Skeletal muscle tissue (tissue), 5 donors: ENCODE measurements around the gene CYP4F8. TPM values are rescaled to one million over a fixed set of nuclear protein-coding genes. Genes with fewer than 3 reads are reported as not detected.
"Not testable (repeated sequence)": the region's sequence is repeated elsewhere in the genome, so short reads cannot be mapped to it uniquely, and the experiment has no call there.

Source experiments
- H3K27ac ChIP-seq: one replicate; pipeline ENCODE4 v1.7.0; 2013; ENCODE audit warnings: mild to moderate bottlenecking, low read depth, low read length, inconsistent platforms
- H3K27me3 ChIP-seq, 3 donors: one replicate each; pipeline ENCODE4 v1.7.0; 2013; ENCODE audit warnings: low read length in 3 of 3; ENCODE audit not compliant: control insufficient read depth in 3 of 3, insufficient read depth in 3 of 3
- H3K36me3 ChIP-seq, 3 donors: one replicate each; pipeline ENCODE4 v1.7.0; 2013; ENCODE audit warnings: low read length in 3 of 3; ENCODE audit not compliant: control insufficient read depth in 3 of 3, insufficient read depth in 3 of 3
- H3K4me1 ChIP-seq, 3 donors: one replicate each; pipeline ENCODE4 v1.7.0; 2013; ENCODE audit warnings: low read length in 3 of 3, mild to moderate bottlenecking in 3 of 3; ENCODE audit not compliant: control insufficient read depth in 3 of 3, insufficient read depth in 3 of 3
- H3K4me3 ChIP-seq, 3 donors: one replicate each; pipeline ENCODE4 v1.7.0; 2013; ENCODE audit warnings: low read length in 3 of 3
- H3K9ac ChIP-seq, 3 donors: one replicate each; pipeline ENCODE4 v1.7.0; 2013; ENCODE audit warnings: low read length in 3 of 3, mild to moderate bottlenecking in 3 of 3, moderate library complexity in 2 of 3, low read depth in 1 of 3
- H3K9me3 ChIP-seq, 3 donors: one replicate each; pipeline ENCODE4 v1.7.0; 2013; ENCODE audit warnings: low read length in 3 of 3; ENCODE audit not compliant: control insufficient read depth in 3 of 3
- small RNA-seq: library from RNA; depleted of rRNA; stranded (forward); fragments of <200 nt; gene quantifications from one replicate; pipeline ENCODE3, GENCODE V24; 2014
- total RNA-seq: library from RNA; depleted of rRNA; stranded (reverse); fragments of >200 nt; gene quantifications from one replicate; pipeline ENCODE4 v1.2.3, GENCODE V29; 2014
- donor health status: Osteomylitis.

Gene CYP4F8
- total RNA-seq, 1 donor from 2014 or later = not detected

DNA sequence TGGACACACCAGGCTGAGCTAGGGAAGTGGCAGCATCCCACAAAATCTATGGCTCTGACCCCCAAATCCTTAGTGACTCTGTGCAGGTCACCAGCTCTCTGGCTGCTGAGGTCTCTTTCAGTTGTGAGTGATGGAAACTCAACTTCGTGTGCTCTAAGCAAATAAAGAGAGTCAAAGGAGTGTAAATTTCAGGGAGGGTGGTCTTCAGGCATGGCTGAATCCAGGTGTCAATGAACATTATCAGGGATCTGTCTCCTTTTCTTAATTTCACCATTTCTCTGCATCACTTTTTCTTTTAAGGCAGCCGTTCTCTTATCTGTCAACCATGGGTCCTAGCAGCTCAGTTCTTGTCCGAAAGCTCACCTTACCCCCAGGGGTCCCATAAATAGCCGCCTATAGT lies 64.1 kb downstream of the CYP4F8 start:
- H3K4me3 ChIP-seq = no peak overlapping the region
- no peaks in the 10 kb centered on the region for H3K4me1 ChIP-seq
- no peak overlapping the region for H3K9ac ChIP-seq
- H3K27me3 ChIP-seq = no peaks in the 10 kb centered on the region
- no peaks in the 10 kb centered on the region for H3K9me3 ChIP-seq
- no peak overlapping the region for H3K27ac ChIP-seq
- peaks cover 0 to 4% (median 0%) of the 10 kb centered on the region in 3 donors for H3K36me3 ChIP-seq

DNA sequence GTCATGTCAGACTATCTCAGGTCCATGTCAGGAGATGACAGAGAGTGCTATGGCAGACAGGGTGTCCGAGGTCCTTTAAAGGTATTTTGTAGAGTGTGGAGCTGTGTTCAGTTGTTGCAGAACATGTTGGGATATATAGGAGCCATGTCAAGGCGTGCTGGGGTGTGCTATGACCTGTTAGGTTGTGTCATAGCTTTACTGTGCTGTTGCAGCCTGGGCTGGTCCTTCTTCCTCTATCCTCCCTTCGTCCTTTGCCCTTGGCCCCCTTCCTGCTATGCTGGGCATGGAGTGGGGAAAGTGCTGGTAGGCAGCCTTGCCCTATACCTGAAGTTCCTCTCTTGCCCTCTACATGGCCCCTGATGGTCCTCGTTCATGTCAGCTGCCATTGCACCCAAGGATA lies 64.8 kb downstream of the CYP4F8 start:
- not testable (repeated sequence) for H3K36me3 ChIP-seq, H3K27me3 ChIP-seq, H3K9me3 ChIP-seq, H3K27ac ChIP-seq, H3K9ac ChIP-seq, H3K4me3 ChIP-seq, H3K4me1 ChIP-seq

Small RNAs within 50 kb of the gene (small RNA-seq; reads per million reads assigned to genes)
- gene AD000091.1 = not detected

Other genes starting within 250 kb of the CYP4F8 start
- gene AKAP8, start 235.4 kb upstream of the CYP4F8 start, total RNA-seq = 13.6 TPM
- gene AKAP8L, start 196.2 kb upstream of the CYP4F8 start, total RNA-seq = 39.1 TPM
- gene WIZ, start 165.3 kb upstream of the CYP4F8 start, total RNA-seq = 3.7 TPM
- gene RASAL3, start 150.7 kb upstream of the CYP4F8 start, total RNA-seq = 0.52 TPM
- gene PGLYRP2, start 135.7 kb upstream of the CYP4F8 start, total RNA-seq = not detected
- gene CYP4F22, start 106.7 kb upstream of the CYP4F8 start, total RNA-seq = not detected
- gene CYP4F3, start 25.7 kb downstream of the CYP4F8 start, total RNA-seq = 0.52 TPM
- gene CYP4F12, start 57.9 kb downstream of the CYP4F8 start, total RNA-seq = 1.0 TPM
- not detected for gene OR10H2, start 112.8 kb downstream of the CYP4F8 start, total RNA-seq
- not detected for gene OR10H3, start 122.8 kb downstream of the CYP4F8 start, total RNA-seq
- gene OR10H5, start 172.4 kb downstream of the CYP4F8 start, total RNA-seq = not detected
- gene OR10H1, start 200.4 kb downstream of the CYP4F8 start, total RNA-seq = not detected